H9 (cell line): ENCODE data around the gene IDE. TPM values are rescaled to one million over a fixed set of nuclear protein-coding genes. Genes with fewer than 3 reads are reported as not detected.

ENCODE experiments used
- DNase-seq: peaks from one replicate; pipeline ENCODE4 v3.0.0-alpha.2; 2017
- H2AFZ ChIP-seq: one replicate; pipeline ENCODE4 v1.6.1; 2013; ENCODE audit warnings: mild to moderate bottlenecking, low read length, control low read depth, moderate library complexity
- H2AK5ac ChIP-seq: 2 replicates; pipeline ENCODE4 v1.6.1; 2013; ENCODE audit warnings: low read length, control low read depth, mixed read lengths; ENCODE audit not compliant: insufficient read length
- H2BK120ac ChIP-seq: one replicate; pipeline ENCODE4 v1.6.1; 2013; ENCODE audit warnings: low read depth, mild to moderate bottlenecking, low read length, control low read depth, inconsistent platforms; ENCODE audit not compliant: poor library complexity, severe bottlenecking
- H2BK12ac ChIP-seq: 2 replicates; pipeline ENCODE4 v1.6.1; 2013; ENCODE audit warnings: low read length, control low read depth, mixed read lengths, low read depth; ENCODE audit not compliant: insufficient read length
- H2BK15ac ChIP-seq: 2 replicates; pipeline ENCODE4 v1.6.1; 2013; ENCODE audit warnings: low read depth, low read length, control low read depth
- H2BK20ac ChIP-seq: one replicate; pipeline ENCODE4 v1.6.1; 2013; ENCODE audit warnings: low read depth, mild to moderate bottlenecking, low read length, control low read depth, inconsistent platforms; ENCODE audit not compliant: poor library complexity, severe bottlenecking
- H2BK5ac ChIP-seq: 2 replicates; pipeline ENCODE4 v1.6.1; 2013; ENCODE audit warnings: low read length, control low read depth, mixed read lengths; ENCODE audit not compliant: insufficient read length
- H3K14ac ChIP-seq: 2 replicates; pipeline ENCODE4 v1.6.1; 2013; ENCODE audit warnings: low read length, control low read depth; ENCODE audit not compliant: insufficient read depth
- H3K18ac ChIP-seq: 2 replicates; pipeline ENCODE4 v1.6.1; 2013; ENCODE audit warnings: low read depth, mild to moderate bottlenecking, mixed read lengths, low read length, control low read depth; ENCODE audit not compliant: insufficient read length
- H3K23ac ChIP-seq: 2 replicates; pipeline ENCODE4 v1.6.1; 2013; ENCODE audit warnings: low read length, control low read depth, mixed read lengths, low read depth; ENCODE audit not compliant: insufficient read length
- H3K23me2 ChIP-seq: 2 replicates; pipeline ENCODE4 v1.6.1; 2013; ENCODE audit warnings: low read depth, mild to moderate bottlenecking, mixed read lengths, low read length, control low read depth; ENCODE audit not compliant: insufficient read length, poor library complexity, severe bottlenecking
- H3K27ac ChIP-seq: 2 replicates; pipeline ENCODE4 v1.5.1; 2013; ENCODE audit warnings: low read length, control low read depth, mixed read lengths, low read depth; ENCODE audit not compliant: insufficient read length
- H3K27me3 ChIP-seq: 2 replicates; pipeline ENCODE4 v1.6.1; 2013; ENCODE audit warnings: low read length, control low read depth, inconsistent platforms; ENCODE audit not compliant: insufficient read depth
- H3K4ac ChIP-seq: 2 replicates; pipeline ENCODE4 v1.6.1; 2013; ENCODE audit warnings: low read depth, mild to moderate bottlenecking, control low read depth, inconsistent platforms, low read length, moderate library complexity
- H3K4me1 ChIP-seq: 2 replicates; pipeline ENCODE4 v1.6.1; 2013; ENCODE audit warnings: low read length, control low read depth, inconsistent platforms; ENCODE audit not compliant: insufficient read depth
- H3K4me2 ChIP-seq: 2 replicates; pipeline ENCODE4 v1.6.1; 2013; ENCODE audit warnings: low read length, control low read depth, mixed read lengths; ENCODE audit not compliant: insufficient read length, insufficient read depth
- H3K56ac ChIP-seq: 2 replicates; pipeline ENCODE4 v1.6.1; 2013; ENCODE audit warnings: low read depth, mild to moderate bottlenecking, mixed read lengths, low read length, control low read depth; ENCODE audit not compliant: insufficient read length
- H3K79me1 ChIP-seq: 2 replicates; pipeline ENCODE4 v1.6.1; 2013; ENCODE audit warnings: low read depth, mild to moderate bottlenecking, moderate library complexity, low read length, control low read depth, inconsistent platforms; ENCODE audit not compliant: insufficient read depth, poor library complexity, severe bottlenecking
- H3K79me2 ChIP-seq: 2 replicates; pipeline ENCODE4 v1.6.1; 2013; ENCODE audit warnings: low read length, control low read depth, inconsistent platforms; ENCODE audit not compliant: insufficient read depth
- H3K9ac ChIP-seq: 2 replicates; pipeline ENCODE4 v1.6.1; 2013; ENCODE audit warnings: low read length, control low read depth, mixed read lengths; ENCODE audit not compliant: insufficient read length; ENCODE audit errors: extremely low read depth
- H3K9me3 ChIP-seq: one replicate; pipeline ENCODE4 v1.6.1; 2013; ENCODE audit warnings: low read depth, low read length, inconsistent platforms; ENCODE audit not compliant: control insufficient read depth
- H3T11ph ChIP-seq: one replicate; pipeline ENCODE4 v1.6.1; 2013; ENCODE audit warnings: mild to moderate bottlenecking, low read length, control low read depth, inconsistent platforms
- H4K20me1 ChIP-seq: one replicate; pipeline ENCODE4 v1.6.1; 2013; ENCODE audit not compliant: control insufficient read depth, insufficient read length, insufficient read depth
- H4K5ac ChIP-seq: 2 replicates; pipeline ENCODE4 v1.6.1; 2013; ENCODE audit warnings: low read depth, mild to moderate bottlenecking, mixed read lengths, low read length, control low read depth; ENCODE audit not compliant: insufficient read length
- H4K8ac ChIP-seq: replicated peaks from 2 replicates; pipeline ENCODE4 v1.6.1; 2013; ENCODE audit warnings: low read length, control low read depth, mixed read lengths, low read depth; ENCODE audit not compliant: insufficient read length
- H4K91ac ChIP-seq: 2 replicates; pipeline ENCODE4 v1.6.1; 2013; ENCODE audit warnings: low read depth, mild to moderate bottlenecking, moderate library complexity, mixed read lengths, low read length, control low read depth; ENCODE audit not compliant: insufficient read length
- H3K27ac Mint-ChIP-seq, 3 experiments: 2 replicates in 2 of 3; 3 replicates in 1 of 3; pipeline ENCODE4 v1.8.0; 2020 to 2021; ENCODE audit warnings: mixed read lengths in 3 of 3, mild to moderate bottlenecking in 1 of 3, moderate library complexity in 1 of 3
- H3K27me3 Mint-ChIP-seq: 2 replicates; pipeline ENCODE4 v1.8.0; 2021; ENCODE audit warnings: low read depth, mild to moderate bottlenecking, moderate library complexity, mixed read lengths
- H3K36me3 Mint-ChIP-seq, 3 experiments: 2 replicates in 2 of 3; 3 replicates in 1 of 3; pipeline ENCODE4 v1.8.0; 2020 to 2021; ENCODE audit warnings: low read depth in 3 of 3, mixed read lengths in 3 of 3; ENCODE audit not compliant: insufficient read depth in 1 of 3
- H3K4me1 Mint-ChIP-seq, 2 experiments: 2 replicates each; pipeline ENCODE4 v1.8.0; 2020; ENCODE audit warnings: mixed read lengths in 2 of 2
- H3K4me3 Mint-ChIP-seq, 2 experiments: 2 replicates in 1 of 2; 3 replicates in 1 of 2; pipeline ENCODE4 v1.8.0; 2020 to 2021; ENCODE audit warnings: mild to moderate bottlenecking in 2 of 2, mixed read lengths in 2 of 2, moderate library complexity in 1 of 2
- H3K9me3 Mint-ChIP-seq, 2 experiments: 2 replicates in 1 of 2; 3 replicates in 1 of 2; pipeline ENCODE4 v1.8.0; 2020; ENCODE audit warnings: mild to moderate bottlenecking in 2 of 2, mixed read lengths in 2 of 2, moderate library complexity in 1 of 2
- total RNA-seq: library from RNA; stranded (reverse); gene quantifications from 2 replicates; pipeline ENCODE4 v1.2.1, GENCODE V29; 2021
- TF ChIP-seq, protein P1 (sequence below): fragments of 200-600 bp; sonication (generic); conservative IDR thresholded peaks from 3 replicates; pipeline ENCODE4 v1.8.0; 2021; ENCODE audit warnings: antibody characterized with exemption, mild to moderate bottlenecking

IDE gene
- total RNA-seq, 1 experiment from 2014 or later = 48.9 TPM

DNA sequence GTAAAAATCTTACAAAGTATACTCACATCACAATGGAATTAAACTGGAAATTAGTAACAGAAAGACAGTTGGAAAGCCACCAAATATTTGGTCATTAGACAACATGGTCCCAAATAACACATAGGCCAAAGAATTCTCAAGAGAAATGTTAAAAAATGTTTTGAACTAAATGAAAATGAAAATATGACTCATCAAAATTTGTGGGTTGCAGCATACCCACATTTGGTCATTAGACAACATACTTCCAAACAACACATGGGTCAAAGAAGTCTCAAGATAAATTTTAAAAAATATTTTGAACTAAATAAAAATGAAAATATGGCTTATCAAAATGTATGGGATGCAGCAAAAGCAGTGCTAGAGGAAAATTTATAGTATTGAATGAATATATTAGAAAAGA lies 152.3 kb downstream of the IDE start:
- Mint-ChIP-seq H3K4me1 (peaks cover 12 to 15% of the 10 kb centered on the region in 2 experiments), H3K4me3 (no peak overlapping the region), H3K27me3 (peaks cover 8% of the 10 kb centered on the region), H3K27ac (no peak overlapping the region), H3K9me3 (peaks cover 2 to 11% of the 10 kb centered on the region in 2 experiments; a peak in 4 of 5 replicates), H3K36me3 (no peaks in the 10 kb centered on the region; a peak in 2 of 7 replicates)
- Histone ChIP-seq H3K4me1 (no peaks in the 10 kb centered on the region), H3K18ac (no peak overlapping the region), H2BK5ac (no peak overlapping the region), H2BK20ac (no peak overlapping the region), H4K5ac (no peak overlapping the region), H2BK15ac (no peak overlapping the region), H3K23ac (no peak overlapping the region), H3K23me2 (peaks cover 4% of the 10 kb centered on the region), H3K4ac (no peak overlapping the region), H3T11ph (no peak overlapping the region), H2BK12ac (no peak overlapping the region), H2AK5ac (no peak overlapping the region), H3K27me3 (no peaks in the 10 kb centered on the region), H3K79me2 (no peaks in the 10 kb centered on the region), H3K14ac (no peak overlapping the region), H3K27ac (no peak overlapping the region), H2BK120ac (no peak overlapping the region), H3K9me3 (peaks cover 1% of the 10 kb centered on the region), H3K56ac (no peak overlapping the region), H3K9ac (no peak overlapping the region), H3K4me2 (no peak overlapping the region), H2AFZ (no peak overlapping the region), H4K91ac (no peak overlapping the region), H4K20me1 (no peaks in the 10 kb centered on the region), H4K8ac (no peak overlapping the region), H3K79me1 (no peaks in the 10 kb centered on the region)
- TF ChIP-seq, protein P1, sequence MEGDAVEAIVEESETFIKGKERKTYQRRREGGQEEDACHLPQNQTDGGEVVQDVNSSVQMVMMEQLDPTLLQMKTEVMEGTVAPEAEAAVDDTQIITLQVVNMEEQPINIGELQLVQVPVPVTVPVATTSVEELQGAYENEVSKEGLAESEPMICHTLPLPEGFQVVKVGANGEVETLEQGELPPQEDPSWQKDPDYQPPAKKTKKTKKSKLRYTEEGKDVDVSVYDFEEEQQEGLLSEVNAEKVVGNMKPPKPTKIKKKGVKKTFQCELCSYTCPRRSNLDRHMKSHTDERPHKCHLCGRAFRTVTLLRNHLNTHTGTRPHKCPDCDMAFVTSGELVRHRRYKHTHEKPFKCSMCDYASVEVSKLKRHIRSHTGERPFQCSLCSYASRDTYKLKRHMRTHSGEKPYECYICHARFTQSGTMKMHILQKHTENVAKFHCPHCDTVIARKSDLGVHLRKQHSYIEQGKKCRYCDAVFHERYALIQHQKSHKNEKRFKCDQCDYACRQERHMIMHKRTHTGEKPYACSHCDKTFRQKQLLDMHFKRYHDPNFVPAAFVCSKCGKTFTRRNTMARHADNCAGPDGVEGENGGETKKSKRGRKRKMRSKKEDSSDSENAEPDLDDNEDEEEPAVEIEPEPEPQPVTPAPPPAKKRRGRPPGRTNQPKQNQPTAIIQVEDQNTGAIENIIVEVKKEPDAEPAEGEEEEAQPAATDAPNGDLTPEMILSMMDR = no peak
- no peak for DNase-seq
